NCI-H526 treated with DMSO at 0.1 percent for 48 hours (cell line): Measurements from ENCODE around the gene GIPC1.
"Not testable (repeated sequence)": the region's sequence is repeated elsewhere in the genome, so short reads cannot be mapped to it uniquely, and the experiment has no call there.

Experiments used
- DNase-seq: peaks from one replicate; lab custom pipeline; 2025; lab: John Stamatoyannopoulos, UW

Gene GIPC1

DNA sequence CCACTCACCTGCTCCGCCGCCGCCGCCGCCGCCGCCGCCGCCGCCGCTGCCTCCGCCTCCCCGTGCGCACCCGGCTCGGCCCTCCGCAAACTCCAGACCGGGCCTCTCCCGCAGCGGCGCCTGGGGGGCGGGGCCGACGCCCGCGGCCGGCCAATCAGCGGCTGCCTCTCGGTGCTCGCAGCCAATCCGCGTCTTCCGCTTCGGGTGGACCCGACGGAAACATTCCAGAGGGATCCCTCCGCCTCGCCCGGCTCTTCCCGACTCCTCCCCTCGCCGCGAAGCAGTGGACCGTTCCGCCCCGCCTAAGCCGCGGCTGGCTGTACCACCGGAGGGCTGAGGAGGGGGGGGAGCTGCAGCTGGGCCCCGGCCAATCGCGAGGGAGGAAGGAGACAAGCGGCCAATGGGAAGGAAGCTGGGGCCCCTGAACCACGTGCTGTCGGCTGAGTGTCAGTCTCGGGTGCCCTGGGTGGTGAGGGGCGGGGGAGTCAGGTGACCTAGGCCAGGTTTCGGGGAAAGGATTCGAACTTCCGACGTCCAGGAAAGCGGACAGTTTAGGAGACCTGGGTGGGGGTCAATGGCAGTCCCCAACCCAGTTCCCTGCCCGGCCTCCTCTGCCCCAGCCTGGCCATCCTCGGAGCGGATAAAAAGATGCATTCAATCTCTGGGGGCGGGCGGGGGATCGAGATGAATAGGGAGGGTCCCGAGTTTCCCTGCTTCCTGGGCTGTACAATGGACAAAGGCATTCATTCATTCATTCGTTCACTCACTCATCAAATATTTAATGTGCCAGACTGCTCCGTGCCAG, at the start of gene GIPC1:
GIPC1 (minus strand) TSS at position 99 of the 805 bp plus-strand sequence. CDS start 13,151 bp downstream, outside the sequence.
- peak; percentile 85 for DNase-seq

GRCh38 chr19:14545716-14546082, 49.8 kb upstream of the GIPC1 start:
- no peak for DNase-seq

DNA sequence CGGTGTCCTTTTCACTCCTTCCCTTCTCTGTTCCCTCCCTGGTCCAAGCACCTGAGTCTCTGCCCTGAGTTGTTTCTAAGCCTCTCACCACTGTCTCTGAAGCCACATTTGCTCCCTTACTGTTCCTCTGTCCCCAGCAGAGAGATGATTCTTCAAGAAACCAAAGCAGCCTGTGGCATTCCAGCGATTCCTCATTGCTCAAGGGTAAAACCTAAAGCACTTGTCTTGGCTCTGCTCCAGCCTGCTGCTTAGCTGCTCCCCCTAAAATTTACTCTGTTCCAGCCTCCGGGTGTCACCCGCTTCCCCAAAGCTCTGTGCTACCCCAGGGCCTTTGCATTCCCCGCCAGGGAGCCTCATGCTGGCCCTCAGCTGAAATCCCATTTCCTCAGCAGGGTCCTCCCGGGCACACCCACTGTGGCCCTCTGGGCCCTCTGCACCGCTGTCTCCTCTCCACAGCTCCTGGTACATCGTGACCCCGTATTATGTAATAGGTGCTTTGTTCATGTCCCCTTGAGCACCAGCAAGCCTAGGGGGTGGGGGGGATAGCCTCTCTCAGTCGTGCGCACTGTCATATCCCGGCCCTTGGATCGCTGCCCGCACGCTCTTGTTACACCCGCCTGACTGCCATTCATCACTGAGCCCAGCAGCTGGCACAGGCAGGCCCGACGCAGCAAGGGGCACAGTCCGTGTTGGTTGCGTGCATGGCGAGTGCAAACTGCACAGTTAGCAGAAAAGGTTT, 49.2 kb upstream of the GIPC1 start:
- no peak for DNase-seq

- DNase-seq, result no peak
Observed at GRCh38 chr19:14544047-14544446, 48.1 kb upstream of the GIPC1 start.

DNA sequence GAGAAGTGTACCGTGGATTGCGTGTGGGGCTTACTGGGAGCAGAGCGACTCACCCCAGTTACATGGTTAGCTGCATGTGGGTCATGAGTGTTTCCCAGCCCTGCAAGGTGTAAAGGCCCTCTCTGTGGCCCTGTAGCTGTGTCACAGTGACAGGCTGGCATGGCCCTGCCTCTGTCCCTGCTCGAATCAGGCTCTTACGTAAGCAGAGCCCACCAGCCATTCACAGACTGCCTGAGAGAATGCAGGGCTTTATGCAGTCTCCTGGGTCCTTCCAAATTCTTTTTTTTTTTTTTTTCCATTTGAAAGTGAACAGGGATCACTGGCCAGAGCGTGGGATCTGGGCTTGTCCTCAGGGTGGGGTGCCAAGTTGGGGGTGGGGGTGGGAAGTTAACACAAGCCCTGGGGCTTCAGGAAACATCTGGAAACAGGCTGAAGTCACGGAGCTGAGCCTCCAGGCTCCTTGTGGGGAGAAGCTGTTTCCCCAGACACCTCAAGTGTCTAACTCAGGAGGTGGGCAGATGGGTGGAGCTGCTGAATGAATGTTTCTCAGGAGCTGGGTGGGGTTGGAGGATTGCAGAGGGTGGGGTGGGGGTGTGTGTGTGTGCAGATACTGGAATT, 46.9 kb upstream of the GIPC1 start:
- DNase-seq, result no peak

DNA sequence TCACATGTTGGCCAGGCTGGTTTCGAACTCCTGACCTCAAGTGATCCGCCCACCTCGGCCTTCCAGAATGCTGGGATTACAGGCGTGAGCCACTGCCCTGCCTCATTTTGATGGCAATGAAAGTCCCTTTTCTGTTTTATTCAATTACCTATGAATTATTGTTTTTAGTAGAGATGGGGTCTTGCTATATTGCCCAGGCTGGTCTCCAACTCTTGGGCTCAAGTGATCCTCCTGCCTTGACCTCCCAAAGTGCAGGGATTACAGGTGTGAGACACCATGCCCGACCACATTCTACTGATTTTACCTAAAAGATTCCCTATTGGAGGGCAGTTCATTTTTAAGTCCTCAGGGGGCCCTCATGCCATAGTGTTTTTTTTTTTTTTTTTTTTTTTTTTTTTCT, 46.1 kb upstream of the GIPC1 start:
- not testable (repeated sequence) for DNase-seq

GRCh38 chr19:14540741-14541525, 45.0 kb upstream of the GIPC1 start:
- DNase-seq, result no peak

DNA sequence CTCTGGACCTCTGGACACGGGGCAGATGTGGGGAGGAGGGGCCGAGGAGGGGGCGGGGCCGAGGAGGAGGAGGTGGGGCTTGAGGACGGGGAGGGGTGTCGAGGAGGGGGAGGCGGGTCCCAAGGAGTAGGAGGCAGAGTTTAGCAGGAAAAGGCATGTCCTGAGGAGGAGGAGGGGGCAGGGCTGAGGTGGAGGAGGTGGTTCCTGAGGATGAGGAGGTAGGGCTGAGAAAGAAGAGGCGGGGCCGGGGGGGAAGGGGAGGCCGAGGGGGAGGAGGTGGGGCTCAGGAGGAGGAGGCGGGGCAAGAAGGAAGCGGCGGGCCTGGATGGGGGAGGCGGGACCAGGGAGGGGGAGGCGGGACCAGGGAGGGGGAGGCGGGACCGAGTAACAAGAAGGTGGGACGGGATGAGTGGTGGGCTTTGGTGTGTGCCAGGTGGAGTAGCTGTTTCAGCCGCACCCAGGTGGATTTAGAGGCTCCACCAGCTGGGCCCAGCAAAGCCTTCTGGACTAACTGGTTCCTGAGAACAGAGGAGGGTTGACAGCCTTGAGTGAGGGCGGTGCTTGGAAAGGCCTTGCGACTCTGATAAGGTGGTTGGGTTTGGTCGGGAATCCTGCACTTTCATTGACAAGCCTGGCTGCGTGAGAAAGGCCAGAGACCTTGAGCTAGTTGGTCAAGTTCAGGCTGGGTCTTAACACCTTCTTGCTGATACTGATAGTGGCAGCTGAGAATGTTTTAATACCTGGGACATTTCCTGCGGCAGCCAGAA, 41.2 kb upstream of the GIPC1 start:
- no peak for DNase-seq

- DNase-seq, result no peak
Observed at GRCh38 chr19:14533450-14533849, 37.5 kb upstream of the GIPC1 start.

DNA sequence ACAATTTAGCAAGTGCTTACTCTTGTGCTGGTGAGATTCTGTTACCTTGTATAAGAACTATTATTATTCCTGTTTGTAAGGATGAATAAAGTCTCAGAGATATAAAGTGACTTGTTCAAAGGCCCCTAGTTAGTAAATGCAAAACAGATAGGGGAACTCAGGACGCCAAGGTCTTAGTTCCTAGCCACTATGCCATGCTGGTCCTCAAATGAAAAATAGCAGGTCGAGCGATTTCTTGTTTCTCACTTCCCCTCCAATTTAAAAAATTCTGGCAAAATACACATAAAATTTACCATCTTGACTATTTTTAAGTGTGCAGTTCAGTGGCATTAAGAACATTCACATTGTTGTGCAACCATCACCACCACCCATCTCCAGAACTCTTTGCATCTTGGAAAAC, 34.6 kb upstream of the GIPC1 start:
- DNase-seq, result no peak

- DNase-seq, result no peak
Observed at GRCh38 chr19:14530005-14530348, 34.0 kb upstream of the GIPC1 start.

DNA sequence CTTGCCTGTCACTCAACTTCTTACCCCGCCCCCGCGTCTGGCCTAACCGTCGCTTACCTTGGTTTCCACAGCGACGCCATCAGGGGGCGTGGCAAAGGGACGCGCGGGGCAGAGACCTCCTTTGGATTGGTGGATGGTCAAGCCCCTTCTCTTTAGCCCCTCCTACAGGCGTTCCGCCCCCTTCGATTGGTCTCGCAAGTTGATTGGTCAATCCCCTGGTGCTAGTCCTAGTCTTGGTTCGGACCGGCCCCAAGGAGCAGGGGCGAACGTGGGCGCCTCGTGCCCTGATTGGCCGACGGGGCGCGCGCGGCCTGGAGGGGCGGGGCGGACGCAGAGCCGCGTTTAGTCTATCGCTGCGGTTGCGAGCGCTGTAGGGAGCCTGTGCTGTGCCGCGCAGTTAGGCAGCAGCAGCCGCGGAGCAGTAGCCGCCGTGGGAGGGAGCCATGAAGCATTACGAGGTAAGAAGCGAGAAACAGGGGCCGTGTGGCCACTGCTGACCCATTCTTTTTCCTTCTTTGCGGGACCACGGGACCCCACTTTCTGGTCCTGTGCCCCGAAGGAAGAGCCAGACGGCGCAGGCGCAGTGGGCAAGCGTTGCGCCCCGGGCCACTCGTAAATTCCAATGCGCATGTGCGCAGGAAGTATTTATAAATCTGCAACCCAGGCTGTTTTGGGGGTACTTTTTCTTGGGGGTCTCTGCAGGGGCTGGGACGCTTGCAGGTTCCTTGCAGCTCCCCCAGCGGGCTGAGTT, 33.5 kb upstream of the GIPC1 start, which contains the start of gene TECR:
TECR (plus strand) TSS at position 341 of the 751 bp plus-strand sequence; CDS start at position 444, 103 bp downstream.
- peak; percentile 93 for DNase-seq

GRCh38 chr19:14528419-14529253, 32.7 kb upstream of the GIPC1 start:
- no peak for DNase-seq

DNA sequence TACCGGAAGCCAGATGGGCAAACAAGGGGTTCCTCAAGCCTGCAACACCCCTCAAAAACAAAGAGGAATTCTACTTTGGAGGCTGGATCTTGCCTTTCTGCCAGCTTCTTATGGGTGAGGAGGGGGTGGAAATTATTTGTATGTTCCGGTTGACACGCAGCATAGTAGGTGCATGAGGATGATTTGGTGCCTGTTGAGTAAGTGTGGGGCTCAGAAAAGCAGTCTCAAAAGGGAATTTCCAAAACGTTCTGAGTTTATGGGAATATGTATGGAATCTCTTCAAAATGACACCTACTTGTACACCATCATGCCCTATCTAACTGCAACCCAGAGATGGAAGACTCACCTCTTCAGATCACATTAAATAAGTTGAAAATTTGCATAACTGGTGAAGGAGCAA, 30.5 kb upstream of the GIPC1 start:
- DNase-seq, result no peak

DNA sequence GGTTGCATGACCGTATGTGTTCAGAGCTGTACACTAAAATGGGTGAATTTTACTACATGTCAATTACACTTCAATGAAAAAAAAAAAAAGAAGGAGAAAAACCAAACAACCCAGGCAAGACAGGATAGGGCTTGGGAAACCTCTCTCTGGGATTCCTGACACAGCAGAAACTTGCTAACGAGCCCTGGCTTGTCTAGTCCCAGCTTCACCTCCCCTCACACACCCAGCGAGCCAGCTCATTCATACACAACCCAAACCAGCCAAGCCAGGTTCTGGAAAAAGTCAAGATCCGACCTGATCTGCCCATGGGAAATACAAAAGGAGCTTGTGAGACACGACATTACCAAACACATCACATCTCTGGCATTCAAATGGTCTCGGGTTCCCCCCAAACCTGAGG, 29.8 kb upstream of the GIPC1 start:
- DNase-seq, result no peak

- DNase-seq, result no peak
Observed at GRCh38 chr19:14520543-14520942, 24.6 kb upstream of the GIPC1 start.

DNA sequence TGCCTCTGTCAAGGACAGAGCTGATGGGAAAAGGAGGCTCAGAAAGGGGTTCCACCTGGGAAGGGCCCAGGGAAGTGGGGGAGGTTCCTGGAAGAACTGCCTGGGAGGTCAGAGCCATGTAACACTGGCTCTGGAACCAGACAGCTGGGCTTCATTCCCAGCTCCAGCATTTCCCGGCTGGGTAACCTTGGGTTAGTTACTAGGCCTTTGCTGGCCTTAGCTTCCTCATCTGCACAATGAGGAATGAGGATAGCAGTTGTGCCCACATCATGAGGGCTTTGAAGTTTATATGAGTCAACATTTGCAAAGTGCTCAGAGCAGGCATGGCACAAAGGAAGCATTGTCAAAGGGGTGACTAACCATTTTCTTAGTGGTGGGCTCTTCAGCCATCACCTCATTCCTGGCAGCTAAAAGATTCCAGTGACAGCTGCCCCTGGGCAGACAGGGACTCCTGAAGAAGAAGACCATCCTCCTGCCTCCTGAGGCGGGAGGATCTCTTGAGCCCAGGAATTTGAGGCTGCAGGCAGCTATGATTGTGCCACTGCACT, 24.0 kb upstream of the GIPC1 start:
- DNase-seq, result no peak

GRCh38 chr19:14519245-14519859, 23.4 kb upstream of the GIPC1 start:
- no peak for DNase-seq
